Ovary (tissue), 9 donors: Measurements from ENCODE around the gene RELA. TPM values are rescaled to one million over a fixed set of nuclear protein-coding genes. Genes with fewer than 3 reads are reported as not detected.

ENCODE experiments used
- DNase-seq, 5 donors: peaks; one replicate each; pipeline ENCODE4 v3.0.0-alpha.2; 2019 to 2020
- H3K27ac ChIP-seq, 2 donors: fragments of 200-600 bp; one replicate each; pipeline versions ENCODE4 v1.5.1 to v1.8.0; 2019 to 2022
- H3K27me3 ChIP-seq: fragments of 200-600 bp; one replicate; pipeline ENCODE4 v1.8.0; 2022
- H3K36me3 ChIP-seq: fragments of 200-600 bp; sonication (generic); one replicate; pipeline ENCODE4 v1.5.1; 2019
- H3K4me1 ChIP-seq: one replicate; pipeline ENCODE4 v1.8.1; 2013; ENCODE audit warnings: mild to moderate bottlenecking, moderate library complexity; ENCODE audit not compliant: insufficient read depth
- H3K4me3 ChIP-seq: fragments of 200-600 bp; sonication (generic); one replicate; pipeline ENCODE4 v1.5.1; 2017
- H3K9me3 ChIP-seq, 2 donors: fragments of 200-600 bp in 1 of 2; sonication (generic) in 1 of 2; one replicate each; pipeline versions ENCODE4 v1.5.1 to v1.8.1; 2013 to 2019; ENCODE audit warnings: mild to moderate bottlenecking in 1 of 2, moderate library complexity in 1 of 2
- CTCF ChIP-seq, 3 donors: fragments of 450-650 bp in 2 of 3; fragments of 200-600 bp in 1 of 3; IDR thresholded peaks; one replicate each; pipeline versions ENCODE4 v1.5.1 to v1.8.0; 2016 to 2022; ENCODE audit warnings: antibody characterized with exemption in 3 of 3, mild to moderate bottlenecking in 1 of 3
- EP300 ChIP-seq: sonication (generic); formaldehyde crosslinking; IDR thresholded peaks from one replicate; pipeline ENCODE4 v1.6.1; 2017; ENCODE audit warnings: antibody characterized with exemption
- POLR2A ChIP-seq: fragments of 450-650 bp; IDR thresholded peaks from one replicate; pipeline ENCODE4 v1.6.1; 2017; ENCODE audit warnings: antibody characterized with exemption, mild to moderate bottlenecking, moderate library complexity
- WGBS, 3 donors: extraction: QIAGEN DNeasy Blood & Tissue Kit in 1 of 3; methylation state at CpG; one replicate each; pipeline versions ENCODE4 v1.1.5 to v1.1.7; 2013 to 2017; 5-methylcytosine and 5-hydroxymethylcytosine counted together
- intact Hi-C, 4 donors: fragments of 100-400 bp; cut with DNase I; formaldehyde crosslinking; loops; one replicate each; pipeline versions ENCODE4 v1.11.0 to v1.15.1; 2022 to 2023
- polyA plus RNA-seq, 2 donors: library from polyadenylated mRNA; stranded (reverse); fragments of 200-250 nt in 1 of 2; fragments of 350-450 nt in 1 of 2; fragmentation: Illumina TruSeq in 1 of 2; extraction: RNeasy Lipid Tissue Mini Kit (QIAGEN cat#74804) in 1 of 2; gene quantifications; one replicate each; pipeline ENCODE4 v1.2.3, GENCODE V29; 2013 to 2014
- total RNA-seq, 7 donors: library from RNA; depleted of rRNA in 2 of 7; stranded (reverse); fragments of >200 nt in 2 of 7; fragmentation: NEBNext Ultra II Directional in 3 of 7; extraction: Animal tissue kit (Norgen Biotek cat#: 25700) in 3 of 7; gene quantifications; one replicate each; pipeline versions ENCODE4 v1.1.0 to v1.2.4, GENCODE V29; 2016 to 2023
- donor health status: DM: no; HTN: no; CAD: no; lungs with moderate emphysema.
- donor health status: DM: no; HTN: no; CAD: no.
- donor health status: Bipolar disorder and iron deficiency.
- donor health status: DM: yes; HTN: yes; CAD: no.
- donor health status: DM: no; HTN: no; CAD: no.
- donor health status: DM: yes; HTN: yes; CAD: no.

RELA gene
- total and polyA plus RNA-seq, 9 donors, result 50.8 to 102 (median 83.2) TPM

GRCh38 chr11:65621460-65621859 is 41.3 kb downstream of the RELA start:
- Histone ChIP-seq H3K27me3 (no peaks in the 10 kb centered on the region), H3K36me3 (no peaks in the 10 kb centered on the region), H3K4me3 (no peak overlapping the region), H3K4me1 (peaks cover 3% of the 10 kb centered on the region), H3K9me3 (no peaks in the 10 kb centered on the region), H3K27ac (no peak overlapping the region)
- intact Hi-C loops, result no loop called here
- DNase-seq, result no peak
- 91 to 94% (median 93%) methylated on average over 14 of the region's 14 CpGs for WGBS, 3 donors
- TF ChIP-seq CTCF (IDR thresholded peaks at IDR 0.05) (no peak), EP300 (no peak), POLR2A (no peak)

GRCh38 chr11:65620666-65621065 is 42.0 kb downstream of the RELA start:
- 89 to 91% (median 90%) methylated on average over 19 of the region's 19 CpGs for WGBS, 3 donors
- no peak overlapping the region for H3K4me3 ChIP-seq
- DNase-seq, result peak in 1 of 5 donors; percentile 21
- peaks cover 3% of the 10 kb centered on the region for H3K4me1 ChIP-seq
- H3K27me3 ChIP-seq, result no peaks in the 10 kb centered on the region
- no peaks in the 10 kb centered on the region for H3K36me3 ChIP-seq
- H3K27ac ChIP-seq, result no peak overlapping the region
- TF ChIP-seq POLR2A (no peak), CTCF (IDR thresholded peaks at IDR 0.05) (no peak), EP300 (no peak)
- H3K9me3 ChIP-seq, result no peaks in the 10 kb centered on the region
- intact Hi-C loops, result no loop called here

- WGBS, 3 donors, result 86 to 89% (median 87%) methylated on average over 27 to 29 of the region's 29 CpGs
- intact Hi-C loops, result loop anchor here in 1 of 4 donors (2.0 kb wide), 1 partner anchor 149 kb away; no protein-coding TSS in a partner anchor
- peak in 1 of 5 donors; percentile 31 for DNase-seq
Measured at GRCh38 chr11:65619281-65619928, 43.3 kb downstream of the RELA start.

GRCh38 chr11:65618763-65619162 is 44.0 kb downstream of the RELA start:
- Histone ChIP-seq H3K9me3 (no peaks in the 10 kb centered on the region), H3K4me3 (no peak overlapping the region), H3K27me3 (no peaks in the 10 kb centered on the region), H3K4me1 (peaks cover 3% of the 10 kb centered on the region), H3K27ac (no peak overlapping the region), H3K36me3 (no peaks in the 10 kb centered on the region)
- TF ChIP-seq POLR2A (no peak), CTCF (IDR thresholded peaks at IDR 0.05) (no peak), EP300 (no peak)
- DNase-seq, result peak in 1 of 5 donors; percentile 29
- WGBS, 3 donors, result 83 to 90% (median 84%) methylated on average over 14 of the region's 14 CpGs
- intact Hi-C loops, result loop anchor here in 1 of 4 donors (2.0 kb wide), 1 partner anchor 150 kb away; no protein-coding TSS in a partner anchor

More at GRCh38 chr11:65619281-65619928, 43.3 kb downstream of the RELA start:
- TF ChIP-seq POLR2A (no peak), CTCF (IDR thresholded peaks at IDR 0.05) (no peak)
- Histone ChIP-seq H3K36me3 (no peaks in the 10 kb centered on the region), H3K9me3 (no peaks in the 10 kb centered on the region), H3K27ac (no peak overlapping the region), H3K4me1 (peaks cover 3% of the 10 kb centered on the region), H3K4me3 (no peak overlapping the region), H3K27me3 (no peaks in the 10 kb centered on the region)
